Neural progenitor cell (in vitro differentiated cells): ENCODE measurements around the gene DHRS9.

Experiments used
- EZH2 ChIP-seq: fragments of 200-600 bp; sonication (generic); IDR thresholded peaks from 2 replicates; pipeline ENCODE4 v1.6.1; 2017; ENCODE audit warnings: antibody characterized with exemption, mild to moderate bottlenecking, moderate library complexity
- EZH2phosphoT487 ChIP-seq: fragments of 200-600 bp; sonication (generic); IDR thresholded peaks from 2 replicates; pipeline ENCODE4 v1.6.1; 2017; ENCODE audit warnings: antibody characterized with exemption
- TF ChIP-seq, protein P1 (sequence below): fragments of 200-600 bp; sonication (generic); IDR thresholded peaks from 2 replicates; pipeline ENCODE4 v1.5.1; 2017; ENCODE audit warnings: antibody characterized with exemption, mild to moderate bottlenecking

DNA sequence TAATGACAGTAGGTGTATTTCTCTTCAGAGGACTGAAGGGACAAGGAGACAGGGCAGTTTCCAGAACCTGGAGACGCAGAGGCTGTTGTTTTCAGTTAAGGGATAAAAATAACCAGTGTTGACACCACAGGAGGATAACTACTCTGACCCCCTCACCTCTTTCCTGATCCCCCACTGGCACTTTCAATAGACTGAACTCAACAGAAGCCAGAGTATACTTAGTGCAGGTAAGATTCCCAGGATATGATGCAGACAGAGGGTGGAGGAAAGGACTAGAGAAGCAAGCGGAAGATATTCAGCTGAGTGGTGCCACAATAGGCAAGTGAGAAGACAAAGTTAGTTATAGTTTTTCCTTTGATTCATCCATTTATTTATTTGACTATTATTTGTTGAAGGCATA is 19.8 kb downstream of the DHRS9 start:
- TF ChIP-seq, protein P1, sequence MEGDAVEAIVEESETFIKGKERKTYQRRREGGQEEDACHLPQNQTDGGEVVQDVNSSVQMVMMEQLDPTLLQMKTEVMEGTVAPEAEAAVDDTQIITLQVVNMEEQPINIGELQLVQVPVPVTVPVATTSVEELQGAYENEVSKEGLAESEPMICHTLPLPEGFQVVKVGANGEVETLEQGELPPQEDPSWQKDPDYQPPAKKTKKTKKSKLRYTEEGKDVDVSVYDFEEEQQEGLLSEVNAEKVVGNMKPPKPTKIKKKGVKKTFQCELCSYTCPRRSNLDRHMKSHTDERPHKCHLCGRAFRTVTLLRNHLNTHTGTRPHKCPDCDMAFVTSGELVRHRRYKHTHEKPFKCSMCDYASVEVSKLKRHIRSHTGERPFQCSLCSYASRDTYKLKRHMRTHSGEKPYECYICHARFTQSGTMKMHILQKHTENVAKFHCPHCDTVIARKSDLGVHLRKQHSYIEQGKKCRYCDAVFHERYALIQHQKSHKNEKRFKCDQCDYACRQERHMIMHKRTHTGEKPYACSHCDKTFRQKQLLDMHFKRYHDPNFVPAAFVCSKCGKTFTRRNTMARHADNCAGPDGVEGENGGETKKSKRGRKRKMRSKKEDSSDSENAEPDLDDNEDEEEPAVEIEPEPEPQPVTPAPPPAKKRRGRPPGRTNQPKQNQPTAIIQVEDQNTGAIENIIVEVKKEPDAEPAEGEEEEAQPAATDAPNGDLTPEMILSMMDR: no peak
- TF ChIP-seq EZH2phosphoT487 (no peak), EZH2 (no peak)
